Measurements from ENCODE around the gene TSPAN11.

TSPAN11 gene

DNA sequence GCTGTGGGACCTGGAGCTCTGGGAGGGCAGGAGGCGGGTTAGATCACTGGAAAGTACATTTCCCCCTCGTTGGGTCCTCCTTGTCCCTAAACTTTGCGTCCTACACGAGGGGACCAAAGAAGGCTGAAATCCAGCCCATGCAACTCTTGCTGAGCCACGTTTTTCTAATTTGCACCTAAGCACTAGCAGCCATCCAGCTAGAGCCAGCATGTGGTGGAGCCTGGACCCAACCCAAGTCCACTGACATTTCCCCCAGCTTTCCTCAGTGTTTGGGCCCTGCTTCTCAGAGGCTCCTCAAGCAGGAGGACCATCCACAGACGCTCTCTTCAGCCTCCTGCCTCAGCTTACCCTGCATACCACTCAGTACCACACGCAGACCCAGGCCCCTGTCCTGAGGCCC lies 49.7 kb downstream of the TSPAN11 start:
- Mint-ChIP-seq H3K27me3 (peaks cover 3% of the 10 kb centered on the region), H3K9me3 (no peaks in the 10 kb centered on the region), H3K4me1 (ENCODE audit: low read depth) (no peaks in the 10 kb centered on the region), H3K36me3 (ENCODE audit: low read depth) (no peaks in the 10 kb centered on the region), H3K27ac (no peak overlapping the region), H3K4me3 (no peak overlapping the region)

DNA sequence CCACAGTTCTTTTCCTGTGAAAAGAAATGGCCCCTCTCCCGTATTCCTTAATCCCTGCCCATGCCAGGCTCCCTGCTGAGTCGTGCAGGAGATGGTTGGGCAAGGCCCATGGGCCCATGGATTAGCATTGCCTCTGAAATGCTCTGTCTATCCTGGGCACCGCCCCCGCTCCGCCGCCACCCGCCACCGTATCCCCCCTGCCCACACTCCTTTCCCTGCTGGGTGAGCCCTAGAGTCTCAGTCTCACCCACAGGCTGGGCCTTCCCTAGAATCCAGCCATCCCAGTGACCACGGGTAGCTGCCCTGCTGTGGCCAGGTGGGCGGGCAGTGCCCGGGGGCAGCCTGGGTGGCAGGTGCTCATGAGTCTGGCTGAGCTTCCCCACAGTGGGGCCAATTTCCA lies 50.6 kb downstream of the TSPAN11 start:
- H3K36me3 Mint-ChIP-seq (ENCODE audit: low read depth), result no peaks in the 10 kb centered on the region
- peaks cover 3% of the 10 kb centered on the region for H3K27me3 Mint-ChIP-seq
- H3K27ac Mint-ChIP-seq, result no peak overlapping the region
- H3K4me3 Mint-ChIP-seq, result no peak overlapping the region
- no peaks in the 10 kb centered on the region for H3K4me1 Mint-ChIP-seq (ENCODE audit: low read depth)
- no peaks in the 10 kb centered on the region for H3K9me3 Mint-ChIP-seq

DNA sequence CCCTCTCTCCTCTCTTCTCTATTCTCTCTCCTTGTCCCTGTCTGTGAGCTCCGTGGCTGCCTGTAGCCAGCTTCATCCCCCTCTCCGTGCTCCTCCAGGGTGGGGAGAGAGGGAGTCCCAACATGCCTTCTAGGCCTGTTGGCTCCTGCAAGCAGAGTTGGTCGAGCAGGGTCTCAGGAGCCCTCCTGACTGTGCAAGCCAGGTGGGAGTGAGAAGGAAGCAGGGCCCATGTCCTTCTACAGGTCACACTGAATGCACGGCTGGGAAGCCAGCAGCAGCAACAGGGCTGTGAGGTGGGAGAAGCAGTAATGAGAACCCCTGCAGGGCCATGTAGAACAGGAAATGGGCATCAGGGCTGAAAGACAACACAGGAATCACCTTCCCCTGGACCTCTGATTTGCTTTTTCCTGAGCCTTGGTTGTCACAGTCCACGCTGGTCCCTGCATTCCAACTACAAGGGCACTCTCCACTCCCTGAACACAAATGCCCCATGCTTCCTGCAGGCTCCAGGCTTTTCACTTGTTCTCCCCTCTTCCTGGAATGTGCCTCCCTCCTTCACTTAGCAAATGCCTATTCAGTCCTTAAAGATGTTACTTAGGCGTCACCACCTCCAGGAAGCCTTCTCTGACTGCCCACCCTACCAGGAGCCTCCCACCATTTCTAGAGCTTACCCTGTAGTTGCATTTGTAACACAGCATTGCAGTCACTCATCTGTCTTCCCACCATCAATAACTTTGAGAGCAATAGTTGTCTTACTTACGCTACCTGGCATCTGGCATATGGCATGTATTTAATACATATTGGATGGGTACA lies 51.2 kb downstream of the TSPAN11 start:
- Mint-ChIP-seq H3K27ac (no peak overlapping the region), H3K27me3 (peaks cover 3% of the 10 kb centered on the region), H3K36me3 (ENCODE audit: low read depth) (no peaks in the 10 kb centered on the region), H3K9me3 (no peaks in the 10 kb centered on the region), H3K4me1 (ENCODE audit: low read depth) (no peaks in the 10 kb centered on the region), H3K4me3 (no peak overlapping the region)

GRCh38 chr12:30978639-30979038 lies 52.1 kb downstream of the TSPAN11 start:
- H3K36me3 Mint-ChIP-seq (ENCODE audit: low read depth), result no peaks in the 10 kb centered on the region
- H3K4me1 Mint-ChIP-seq (ENCODE audit: low read depth), result no peaks in the 10 kb centered on the region
- H3K27ac Mint-ChIP-seq, result no peak overlapping the region
- H3K27me3 Mint-ChIP-seq, result no peaks in the 10 kb centered on the region
- no peaks in the 10 kb centered on the region for H3K9me3 Mint-ChIP-seq
- no peak overlapping the region for H3K4me3 Mint-ChIP-seq

- Mint-ChIP-seq H3K27ac (no peak overlapping the region), H3K4me3 (no peak overlapping the region), H3K27me3 (no peaks in the 10 kb centered on the region), H3K4me1 (ENCODE audit: low read depth) (no peaks in the 10 kb centered on the region), H3K9me3 (no peaks in the 10 kb centered on the region), H3K36me3 (ENCODE audit: low read depth) (no peaks in the 10 kb centered on the region)
Measured at GRCh38 chr12:30979371-30980259, 53.1 kb downstream of the TSPAN11 start.

DNA sequence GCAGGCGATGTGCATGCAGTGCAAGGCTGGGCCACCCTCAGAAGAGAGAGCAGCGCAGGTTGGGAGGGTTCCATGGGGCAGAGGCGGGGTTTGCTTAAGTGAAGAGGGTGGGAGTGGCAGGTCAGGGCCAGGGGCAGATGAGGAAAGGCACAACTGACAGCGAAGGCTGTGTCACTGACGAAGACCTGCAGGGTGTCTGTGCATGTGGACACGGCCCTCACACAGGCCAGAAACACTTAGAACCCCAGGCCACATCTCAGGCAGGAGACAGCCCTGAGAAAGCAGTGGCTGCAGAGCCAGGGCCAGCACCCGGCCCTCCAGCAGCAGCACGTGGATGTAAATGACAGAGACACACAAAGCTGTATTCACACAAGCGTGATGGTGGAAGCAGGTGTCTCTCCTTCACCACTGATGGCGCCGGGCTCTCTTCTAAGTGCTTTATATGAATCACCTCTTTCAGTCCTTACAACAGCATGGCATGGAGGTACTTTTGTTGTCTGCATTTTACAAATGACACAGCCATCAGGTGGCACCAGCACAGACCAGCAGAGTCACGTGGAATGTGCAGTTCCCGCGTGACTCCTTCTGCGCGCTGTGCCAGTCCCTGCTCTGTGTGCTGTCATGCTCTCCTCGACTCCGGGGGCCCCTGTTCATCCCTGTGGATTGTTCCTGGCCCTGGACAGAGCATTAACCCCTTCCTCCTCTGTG lies 54.6 kb downstream of the TSPAN11 start:
- no peaks in the 10 kb centered on the region for H3K4me1 Mint-ChIP-seq (ENCODE audit: low read depth)
- H3K27me3 Mint-ChIP-seq, result no peaks in the 10 kb centered on the region
- H3K4me3 Mint-ChIP-seq, result no peak overlapping the region
- H3K27ac Mint-ChIP-seq, result no peak overlapping the region
- H3K9me3 Mint-ChIP-seq, result no peaks in the 10 kb centered on the region
- H3K36me3 Mint-ChIP-seq (ENCODE audit: low read depth), result no peaks in the 10 kb centered on the region

- Mint-ChIP-seq H3K27me3 (no peaks in the 10 kb centered on the region), H3K4me1 (ENCODE audit: low read depth) (no peaks in the 10 kb centered on the region), H3K36me3 (ENCODE audit: low read depth) (no peaks in the 10 kb centered on the region), H3K9me3 (no peaks in the 10 kb centered on the region), H3K27ac (no peak overlapping the region), H3K4me3 (no peak overlapping the region)
Measured at GRCh38 chr12:30982413-30982812, 55.9 kb downstream of the TSPAN11 start.

- H3K36me3 Mint-ChIP-seq (ENCODE audit: low read depth), result no peaks in the 10 kb centered on the region
- no peaks in the 10 kb centered on the region for H3K27me3 Mint-ChIP-seq
- H3K4me1 Mint-ChIP-seq (ENCODE audit: low read depth), result no peaks in the 10 kb centered on the region
- H3K4me3 Mint-ChIP-seq, result no peak overlapping the region
- H3K9me3 Mint-ChIP-seq, result no peaks in the 10 kb centered on the region
- no peak overlapping the region for H3K27ac Mint-ChIP-seq
Measured at GRCh38 chr12:30985814-30986452, 59.4 kb downstream of the TSPAN11 start.

GRCh38 chr12:30988086-30988485 lies 61.5 kb downstream of the TSPAN11 start:
- no peak overlapping the region for H3K4me3 Mint-ChIP-seq
- no peaks in the 10 kb centered on the region for H3K36me3 Mint-ChIP-seq (ENCODE audit: low read depth)
- H3K27me3 Mint-ChIP-seq, result no peaks in the 10 kb centered on the region
- no peaks in the 10 kb centered on the region for H3K4me1 Mint-ChIP-seq (ENCODE audit: low read depth)
- no peaks in the 10 kb centered on the region for H3K9me3 Mint-ChIP-seq
- no peak overlapping the region for H3K27ac Mint-ChIP-seq

- Mint-ChIP-seq H3K9me3 (no peaks in the 10 kb centered on the region), H3K27me3 (no peaks in the 10 kb centered on the region), H3K27ac (no peak overlapping the region), H3K36me3 (ENCODE audit: low read depth) (no peaks in the 10 kb centered on the region), H3K4me3 (no peak overlapping the region), H3K4me1 (ENCODE audit: low read depth) (no peaks in the 10 kb centered on the region)
Measured at GRCh38 chr12:30988646-30989286, 62.2 kb downstream of the TSPAN11 start.

DNA sequence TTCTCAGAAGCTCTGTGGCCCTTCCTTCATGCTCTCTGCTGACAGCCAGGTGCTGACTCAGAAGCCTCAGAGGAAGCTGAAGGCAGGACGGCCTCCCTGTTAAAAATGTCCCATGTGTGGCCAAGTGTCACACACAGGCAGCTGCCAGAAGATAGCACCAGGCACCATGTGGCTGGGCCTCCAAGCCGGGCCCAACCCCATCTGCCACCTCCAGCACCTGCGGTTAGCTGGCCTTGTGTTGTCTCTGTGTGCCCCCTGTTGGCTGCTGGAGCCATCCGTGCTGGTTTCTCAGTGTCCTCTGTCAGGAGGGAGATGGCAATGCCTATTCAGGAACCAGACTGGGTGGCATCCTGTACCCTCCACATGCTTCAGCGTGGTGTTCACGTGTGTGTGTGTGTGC lies 63.2 kb downstream of the TSPAN11 start:
- no peak overlapping the region for H3K27ac Mint-ChIP-seq
- no peak overlapping the region for H3K4me3 Mint-ChIP-seq
- H3K27me3 Mint-ChIP-seq, result no peaks in the 10 kb centered on the region
- H3K36me3 Mint-ChIP-seq (ENCODE audit: low read depth), result no peaks in the 10 kb centered on the region
- H3K9me3 Mint-ChIP-seq, result no peaks in the 10 kb centered on the region
- no peaks in the 10 kb centered on the region for H3K4me1 Mint-ChIP-seq (ENCODE audit: low read depth)

DNA sequence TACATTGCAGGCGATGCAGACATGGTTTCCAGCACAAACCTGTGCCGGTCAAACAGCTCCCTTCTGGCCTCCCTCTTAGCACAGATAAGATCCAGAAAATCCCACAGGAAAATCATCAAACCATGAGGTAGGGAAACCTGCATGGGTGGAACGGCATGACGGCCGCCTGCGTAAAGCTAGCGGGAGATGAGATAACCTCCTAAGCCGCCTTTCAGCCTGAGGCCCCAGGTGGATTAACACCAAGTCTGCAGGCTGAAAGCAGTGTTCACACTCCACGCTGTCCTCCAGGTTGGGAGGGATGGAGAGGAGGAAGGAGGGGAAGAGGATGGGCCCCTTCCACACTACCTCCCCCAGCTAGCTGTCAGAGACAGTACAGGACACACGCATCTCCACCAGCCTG lies 63.8 kb downstream of the TSPAN11 start:
- Mint-ChIP-seq H3K36me3 (ENCODE audit: low read depth) (no peaks in the 10 kb centered on the region), H3K9me3 (no peaks in the 10 kb centered on the region), H3K27ac (no peak overlapping the region), H3K4me3 (no peak overlapping the region), H3K27me3 (no peaks in the 10 kb centered on the region), H3K4me1 (ENCODE audit: low read depth) (no peaks in the 10 kb centered on the region)

- Mint-ChIP-seq H3K4me3 (no peak overlapping the region), H3K4me1 (ENCODE audit: low read depth) (no peaks in the 10 kb centered on the region), H3K27me3 (no peaks in the 10 kb centered on the region), H3K27ac (no peak overlapping the region), H3K9me3 (no peaks in the 10 kb centered on the region), H3K36me3 (ENCODE audit: low read depth) (no peaks in the 10 kb centered on the region)
Measured at GRCh38 chr12:30990776-30991175, 64.2 kb downstream of the TSPAN11 start.

GRCh38 chr12:30991466-30991865 lies 64.9 kb downstream of the TSPAN11 start:
- no peaks in the 10 kb centered on the region for H3K9me3 Mint-ChIP-seq
- H3K27me3 Mint-ChIP-seq, result no peaks in the 10 kb centered on the region
- H3K27ac Mint-ChIP-seq, result no peak overlapping the region
- no peaks in the 10 kb centered on the region for H3K36me3 Mint-ChIP-seq (ENCODE audit: low read depth)
- no peaks in the 10 kb centered on the region for H3K4me1 Mint-ChIP-seq (ENCODE audit: low read depth)
- H3K4me3 Mint-ChIP-seq, result no peak overlapping the region
